HuH-7.5 (cell line): ENCODE results near the gene ANXA10.
"Not testable (repeated sequence)": the region's sequence is repeated elsewhere in the genome, so short reads cannot be mapped to it uniquely, and the experiment has no call there.

Experiments used
- DNase-seq: peaks from one replicate; pipeline ENCODE4 v3.0.0; 2011; ENCODE audit warnings: low spot score

The ANXA10 gene

GRCh38 chr4:168154546-168155277 lies 62.4 kb downstream of the ANXA10 start:
- no peak for DNase-seq

GRCh38 chr4:168162604-168163003 lies 70.3 kb downstream of the ANXA10 start:
- no peak for DNase-seq

- DNase-seq, result no peak
Observed at GRCh38 chr4:168163106-168163505, 70.8 kb downstream of the ANXA10 start.

- no peak for DNase-seq
Observed at GRCh38 chr4:168164045-168164444, 71.7 kb downstream of the ANXA10 start.

- peak; percentile 9 for DNase-seq
Observed at GRCh38 chr4:168164915-168165548, 72.7 kb downstream of the ANXA10 start.

GRCh38 chr4:168167714-168168284 lies 75.5 kb downstream of the ANXA10 start:
- DNase-seq, result no peak

GRCh38 chr4:168174308-168174707 lies 82.0 kb downstream of the ANXA10 start:
- no peak for DNase-seq

- peak; percentile 29 for DNase-seq
Observed at GRCh38 chr4:168177546-168178149, 85.3 kb downstream of the ANXA10 start.

- peak; percentile 10 for DNase-seq
Observed at GRCh38 chr4:168183717-168184571, 91.6 kb downstream of the ANXA10 start.

- no peak for DNase-seq
Observed at GRCh38 chr4:168188754-168189153, 96.4 kb downstream of the ANXA10 start.

- DNase-seq, result no peak
Observed at GRCh38 chr4:168197926-168198325, 105.6 kb downstream of the ANXA10 start.

GRCh38 chr4:168199260-168199957 lies 107.1 kb downstream of the ANXA10 start:
- DNase-seq, result no peak

GRCh38 chr4:168200685-168201084 lies 108.3 kb downstream of the ANXA10 start:
- no peak for DNase-seq

GRCh38 chr4:168203233-168203911 lies 111.0 kb downstream of the ANXA10 start:
- DNase-seq, result no peak

- no peak for DNase-seq
Observed at GRCh38 chr4:168208957-168209614, 116.7 kb downstream of the ANXA10 start.

GRCh38 chr4:168212656-168213055 lies 120.3 kb downstream of the ANXA10 start:
- DNase-seq, result no peak

GRCh38 chr4:168213511-168213910 lies 121.2 kb downstream of the ANXA10 start:
- DNase-seq, result not testable (repeated sequence)

GRCh38 chr4:168218645-168219044 lies 126.3 kb downstream of the ANXA10 start:
- no peak for DNase-seq

- DNase-seq, result no peak
Observed at GRCh38 chr4:168220893-168221292, 128.6 kb downstream of the ANXA10 start.

GRCh38 chr4:168221301-168221700 lies 129.0 kb downstream of the ANXA10 start:
- DNase-seq, result no peak
